ENCODE results near the gene SLC33A1.

DNA sequence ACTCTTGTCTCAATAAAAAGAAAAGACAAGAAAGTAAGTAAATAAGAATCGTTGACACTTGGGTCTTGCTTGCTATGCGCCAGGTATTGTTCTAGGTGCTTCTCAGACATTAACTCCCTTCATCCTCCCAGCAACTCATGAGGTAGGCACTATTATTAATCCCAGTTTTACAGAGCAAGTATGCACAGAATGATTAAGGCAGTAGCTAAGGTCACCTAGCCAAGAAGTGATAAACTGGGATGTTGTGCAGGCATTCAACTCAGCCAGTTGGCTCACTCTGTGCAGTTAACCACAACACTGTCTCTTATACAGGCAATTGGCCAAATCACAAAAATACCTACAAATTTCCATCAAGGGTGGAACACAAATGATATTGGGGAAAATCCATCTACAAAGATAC is 46.4 kb downstream of the SLC33A1 start:
- TF ChIP-seq CTCF (IDR thresholded peaks at IDR 0.05; ENCODE audit: poor library complexity, severe bottlenecking) (no peak), EZH2 (IDR thresholded peaks at IDR 0.05; ENCODE audit: borderline replicate concordance, insufficient read depth, low read length, poor library complexity, severe bottlenecking) (no peak), EP300 (conservative IDR thresholded peaks at IDR 0.05; ENCODE audit: poor library complexity, severe bottlenecking) (no peak), TAF1 (IDR thresholded peaks at IDR 0.05; ENCODE audit: low read depth) (no peak), POLR2AphosphoS5 (IDR thresholded peaks at IDR 0.05) (no peak), RAD21 (conservative IDR thresholded peaks at IDR 0.05) (no peak)

All from neural cell (in vitro differentiated cells).